K562 (cell line): Measurements from ENCODE around the gene NAA80. TPM values are rescaled to one million over a fixed set of nuclear protein-coding genes. Genes with fewer than 3 reads are reported as not detected.

Source experiments
- BCL6 ChIP-seq: fragments of 250-450 bp; sonication (Bioruptor Pico); IDR thresholded peaks from 2 replicates; pipeline ENCODE4 v1.4.0; 2020
- CBFA2T2 ChIP-seq: fragments of 450-650 bp; conservative IDR thresholded peaks from 2 replicates; pipeline ENCODE4 v1.6.1; 2017; ENCODE audit warnings: mild to moderate bottlenecking
- ESRRB ChIP-seq: fragments of 250-450 bp; sonication (Bioruptor Pico); IDR thresholded peaks from 2 replicates; pipeline ENCODE4 v1.5.0; 2020; ENCODE audit warnings: mild to moderate bottlenecking, moderate library complexity, borderline replicate concordance
- HMG20A ChIP-seq: fragments of 450-650 bp; formaldehyde crosslinking; conservative IDR thresholded peaks from 2 replicates; pipeline ENCODE4 v1.4.0; 2020; ENCODE audit warnings: mild to moderate bottlenecking, mixed read lengths
- MAZ ChIP-seq, 2 experiments: fragments of 450-650 bp in 1 of 2; sonication (generic) in 1 of 2; formaldehyde crosslinking; IDR thresholded peaks in 1 of 2; conservative IDR thresholded peaks in 1 of 2; 2 replicates each; pipeline versions ENCODE4 v1.4.0 to v1.5.0; 2020; ENCODE audit warnings: mild to moderate bottlenecking in 1 of 2, missing genetic modification reagents in 1 of 2
- MTA1 ChIP-seq: fragments of 450-650 bp; IDR thresholded peaks from 2 replicates; pipeline ENCODE4 v1.6.1; 2017; ENCODE audit warnings: borderline replicate concordance
- PCBP2 ChIP-seq: fragments of 200-400 bp; formaldehyde crosslinking; IDR thresholded peaks from 2 replicates; pipeline ENCODE4 v1.6.1; 2018; ENCODE audit warnings: low read length, low read depth, mild to moderate bottlenecking, moderate library complexity; ENCODE audit not compliant: poor library complexity, severe bottlenecking
- POLR2A ChIP-seq: fragments of 450-650 bp; conservative IDR thresholded peaks from 2 replicates; pipeline ENCODE4 v1.6.1; 2016
- SMAD2 ChIP-seq: fragments of 150-350 bp; IDR thresholded peaks from 2 replicates; pipeline ENCODE4 v1.6.1; 2014; ENCODE audit warnings: low read depth, mild to moderate bottlenecking, low read length
- TBL1XR1 ChIP-seq, 2 experiments: IDR thresholded peaks; 2 replicates each; pipeline ENCODE4 v1.6.1; 2012; ENCODE audit warnings: improper control_type of control experiment in 2 of 2, low read length in 2 of 2, mild to moderate bottlenecking in 1 of 2
- ZNF274 ChIP-seq: IDR thresholded peaks from 2 replicates; pipeline ENCODE4 v1.6.1; 2011; ENCODE audit warnings: low read depth, mild to moderate bottlenecking, low read length, moderate library complexity, borderline replicate concordance
- polyA plus RNA-seq, 8 experiments: library from polyadenylated mRNA; depleted of rRNA in 4 of 8; stranded (reverse) in 5 of 8; unstranded in 3 of 8; fragments of >200 nt; fragmentation: Nextera tagmentation in 2 of 8; fragmentation: Illumina TruSeq in 1 of 8; extraction: Ambion mirVana in 2 of 8; extraction: Trizol in 1 of 8; gene quantifications; 2 replicates each; pipeline versions ENCODE4 v1.2.1 to v1.2.3, GENCODE V29; 2011 to 2014; ENCODE audit warnings: inconsistent platforms in 1 of 8, missing spikeins in 1 of 8
- total RNA-seq, 7 experiments: library from RNA; depleted of rRNA in 6 of 7; stranded (reverse); fragments of >200 nt in 6 of 7; fragmentation: Illumina TruSeq in 2 of 7; extraction: Trizol in 2 of 7; gene quantifications; 2 replicates each; pipeline versions ENCODE4 v1.2.1 to v1.2.3, GENCODE V29; 2011 to 2021; ENCODE audit warnings: low replicate concordance in 1 of 7
- TF ChIP-seq, protein P1 (sequence below): sonication (generic); formaldehyde crosslinking; IDR thresholded peaks from 2 replicates; pipeline ENCODE4 v1.9.0; 2022; ENCODE audit warnings: mild to moderate bottlenecking, missing genetic modification reagents
- TF ChIP-seq, protein P2 (sequence below): fragments of 250-450 bp; sonication (Bioruptor Pico); IDR thresholded peaks from 2 replicates; pipeline ENCODE4 v1.9.0; 2021; ENCODE audit warnings: mild to moderate bottlenecking, inconsistent platforms
- TF ChIP-seq, protein P3 (sequence below): IDR thresholded peaks from 3 replicates; pipeline ENCODE4 v1.6.1; 2011; ENCODE audit warnings: borderline replicate concordance, mild to moderate bottlenecking, moderate library complexity; ENCODE audit not compliant: insufficient read length; ENCODE audit errors: extremely low read depth
- TF ChIP-seq, protein P4 (sequence below): fragments of 200-400 bp; formaldehyde crosslinking; IDR thresholded peaks from 2 replicates; pipeline ENCODE4 v1.6.1; 2017; ENCODE audit warnings: mild to moderate bottlenecking, low read depth, low read length, moderate library complexity

Gene NAA80
- total and polyA plus RNA-seq, 9 of the 15 experiments (the other 6 are each of a cell fraction or from before 2014, with no cell fraction given), result 0.82 to 24.0 (median 8.6) TPM

DNA sequence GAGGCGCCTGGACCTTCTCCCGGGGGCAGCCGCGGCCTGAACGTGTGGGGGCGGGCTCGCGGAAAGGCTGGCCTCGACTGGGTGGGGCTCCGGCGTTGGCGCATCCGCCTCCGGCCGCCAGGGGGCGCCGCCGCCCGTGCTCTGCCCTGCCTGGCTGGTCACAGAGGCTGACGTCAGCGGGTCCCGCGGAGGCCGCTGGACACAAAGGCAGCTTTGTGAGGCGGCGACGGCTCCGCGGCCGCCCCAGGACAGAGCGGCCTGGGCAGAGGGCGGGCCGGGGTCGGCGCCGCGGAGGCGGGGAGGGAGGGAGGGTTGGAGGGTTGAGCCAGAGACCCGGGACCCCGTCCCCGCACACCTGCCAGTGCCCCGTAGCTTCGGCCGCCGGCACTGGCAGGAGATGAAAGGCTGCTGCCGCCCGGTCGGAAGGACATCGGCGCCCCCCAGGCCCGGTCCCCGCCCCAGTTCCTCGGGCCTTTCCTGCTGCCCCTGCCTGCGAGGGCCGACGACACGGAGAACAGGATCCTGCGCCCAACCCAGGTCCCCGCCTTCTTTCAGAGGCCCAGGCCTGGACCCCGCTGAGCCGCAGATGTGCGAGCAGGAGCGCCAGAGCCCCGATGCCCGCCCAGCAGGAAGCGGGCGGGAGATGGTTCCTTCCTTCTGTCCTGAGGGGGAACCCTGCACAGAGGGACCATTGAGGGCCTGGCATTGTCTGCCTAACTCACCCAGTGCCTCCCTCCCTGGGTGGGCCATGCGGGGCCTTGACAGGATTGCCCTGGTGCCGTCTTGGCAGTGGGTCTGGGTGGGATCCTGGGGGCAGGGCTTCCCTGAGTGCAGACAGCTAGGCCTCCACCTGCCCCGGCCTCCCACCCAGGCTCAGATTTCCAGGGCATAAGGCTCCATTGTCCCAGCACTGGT is 38.9 kb downstream of the NAA80 start (continued):
- peak; percentile 71 to 81 for TF ChIP-seq MAZ (CRISPR knock-in tag; conservative IDR thresholded peaks at IDR 0.05 in 1 of 2, IDR thresholded peaks at IDR 0.05 in 1 of 2)
- TF ChIP-seq, protein P1, sequence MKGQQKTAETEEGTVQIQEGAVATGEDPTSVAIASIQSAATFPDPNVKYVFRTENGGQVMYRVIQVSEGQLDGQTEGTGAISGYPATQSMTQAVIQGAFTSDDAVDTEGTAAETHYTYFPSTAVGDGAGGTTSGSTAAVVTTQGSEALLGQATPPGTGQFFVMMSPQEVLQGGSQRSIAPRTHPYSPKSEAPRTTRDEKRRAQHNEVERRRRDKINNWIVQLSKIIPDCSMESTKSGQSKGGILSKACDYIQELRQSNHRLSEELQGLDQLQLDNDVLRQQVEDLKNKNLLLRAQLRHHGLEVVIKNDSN (CRISPR knock-in tag), result no peak
- no peak for TF ChIP-seq SMAD2
- TF ChIP-seq ZNF274, result no peak
- no peak for TF ChIP-seq ESRRB (CRISPR knock-in tag)
- TF ChIP-seq, protein P2, sequence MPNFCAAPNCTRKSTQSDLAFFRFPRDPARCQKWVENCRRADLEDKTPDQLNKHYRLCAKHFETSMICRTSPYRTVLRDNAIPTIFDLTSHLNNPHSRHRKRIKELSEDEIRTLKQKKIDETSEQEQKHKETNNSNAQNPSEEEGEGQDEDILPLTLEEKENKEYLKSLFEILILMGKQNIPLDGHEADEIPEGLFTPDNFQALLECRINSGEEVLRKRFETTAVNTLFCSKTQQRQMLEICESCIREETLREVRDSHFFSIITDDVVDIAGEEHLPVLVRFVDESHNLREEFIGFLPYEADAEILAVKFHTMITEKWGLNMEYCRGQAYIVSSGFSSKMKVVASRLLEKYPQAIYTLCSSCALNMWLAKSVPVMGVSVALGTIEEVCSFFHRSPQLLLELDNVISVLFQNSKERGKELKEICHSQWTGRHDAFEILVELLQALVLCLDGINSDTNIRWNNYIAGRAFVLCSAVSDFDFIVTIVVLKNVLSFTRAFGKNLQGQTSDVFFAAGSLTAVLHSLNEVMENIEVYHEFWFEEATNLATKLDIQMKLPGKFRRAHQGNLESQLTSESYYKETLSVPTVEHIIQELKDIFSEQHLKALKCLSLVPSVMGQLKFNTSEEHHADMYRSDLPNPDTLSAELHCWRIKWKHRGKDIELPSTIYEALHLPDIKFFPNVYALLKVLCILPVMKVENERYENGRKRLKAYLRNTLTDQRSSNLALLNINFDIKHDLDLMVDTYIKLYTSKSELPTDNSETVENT (CRISPR knock-in tag), result no peak
- no peak for TF ChIP-seq CBFA2T2
- TF ChIP-seq PCBP2, result no peak
- no peak for TF ChIP-seq TBL1XR1 (IDR thresholded peaks at IDR 0.05; ENCODE audit: low read length in 2 of 2)
- no peak for TF ChIP-seq BCL6 (CRISPR knock-in tag)
- peak; percentile 39; the same call in 1 of the 2 replicates for TF ChIP-seq POLR2A
- TF ChIP-seq, protein P3, sequence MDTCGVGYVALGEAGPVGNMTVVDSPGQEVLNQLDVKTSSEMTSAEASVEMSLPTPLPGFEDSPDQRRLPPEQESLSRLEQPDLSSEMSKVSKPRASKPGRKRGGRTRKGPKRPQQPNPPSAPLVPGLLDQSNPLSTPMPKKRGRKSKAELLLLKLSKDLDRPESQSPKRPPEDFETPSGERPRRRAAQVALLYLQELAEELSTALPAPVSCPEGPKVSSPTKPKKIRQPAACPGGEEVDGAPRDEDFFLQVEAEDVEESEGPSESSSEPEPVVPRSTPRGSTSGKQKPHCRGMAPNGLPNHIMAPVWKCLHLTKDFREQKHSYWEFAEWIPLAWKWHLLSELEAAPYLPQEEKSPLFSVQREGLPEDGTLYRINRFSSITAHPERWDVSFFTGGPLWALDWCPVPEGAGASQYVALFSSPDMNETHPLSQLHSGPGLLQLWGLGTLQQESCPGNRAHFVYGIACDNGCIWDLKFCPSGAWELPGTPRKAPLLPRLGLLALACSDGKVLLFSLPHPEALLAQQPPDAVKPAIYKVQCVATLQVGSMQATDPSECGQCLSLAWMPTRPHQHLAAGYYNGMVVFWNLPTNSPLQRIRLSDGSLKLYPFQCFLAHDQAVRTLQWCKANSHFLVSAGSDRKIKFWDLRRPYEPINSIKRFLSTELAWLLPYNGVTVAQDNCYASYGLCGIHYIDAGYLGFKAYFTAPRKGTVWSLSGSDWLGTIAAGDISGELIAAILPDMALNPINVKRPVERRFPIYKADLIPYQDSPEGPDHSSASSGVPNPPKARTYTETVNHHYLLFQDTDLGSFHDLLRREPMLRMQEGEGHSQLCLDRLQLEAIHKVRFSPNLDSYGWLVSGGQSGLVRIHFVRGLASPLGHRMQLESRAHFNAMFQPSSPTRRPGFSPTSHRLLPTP, result no peak
- no peak for TF ChIP-seq HMG20A (CRISPR knock-in tag)
- TF ChIP-seq, protein P4, sequence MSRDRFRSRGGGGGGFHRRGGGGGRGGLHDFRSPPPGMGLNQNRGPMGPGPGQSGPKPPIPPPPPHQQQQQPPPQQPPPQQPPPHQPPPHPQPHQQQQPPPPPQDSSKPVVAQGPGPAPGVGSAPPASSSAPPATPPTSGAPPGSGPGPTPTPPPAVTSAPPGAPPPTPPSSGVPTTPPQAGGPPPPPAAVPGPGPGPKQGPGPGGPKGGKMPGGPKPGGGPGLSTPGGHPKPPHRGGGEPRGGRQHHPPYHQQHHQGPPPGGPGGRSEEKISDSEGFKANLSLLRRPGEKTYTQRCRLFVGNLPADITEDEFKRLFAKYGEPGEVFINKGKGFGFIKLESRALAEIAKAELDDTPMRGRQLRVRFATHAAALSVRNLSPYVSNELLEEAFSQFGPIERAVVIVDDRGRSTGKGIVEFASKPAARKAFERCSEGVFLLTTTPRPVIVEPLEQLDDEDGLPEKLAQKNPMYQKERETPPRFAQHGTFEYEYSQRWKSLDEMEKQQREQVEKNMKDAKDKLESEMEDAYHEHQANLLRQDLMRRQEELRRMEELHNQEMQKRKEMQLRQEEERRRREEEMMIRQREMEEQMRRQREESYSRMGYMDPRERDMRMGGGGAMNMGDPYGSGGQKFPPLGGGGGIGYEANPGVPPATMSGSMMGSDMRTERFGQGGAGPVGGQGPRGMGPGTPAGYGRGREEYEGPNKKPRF, result no peak
- TF ChIP-seq MTA1, result no peak
